NCI-H1417 (cell line): ENCODE data around the gene ABCG1.
A peak's percentile ranks its signal among the peaks of the same experiment; 100 is the strongest.

Source experiments
- DNase-seq, 3 experiments: peaks; one replicate each; lab custom pipeline; 2025; lab: John Stamatoyannopoulos, UW

The ABCG1 gene

GRCh38 chr21:42271065-42271464 lies 52.1 kb downstream of the ABCG1 start:
- no peak for DNase-seq

GRCh38 chr21:42272109-42272962 lies 53.4 kb downstream of the ABCG1 start:
- no peak for DNase-seq

GRCh38 chr21:42272984-42273600 lies 54.2 kb downstream of the ABCG1 start:
- DNase-seq, result no peak

- DNase-seq, result no peak
Measured at GRCh38 chr21:42276076-42276475, 57.1 kb downstream of the ABCG1 start.

- DNase-seq, result peak in 1 of 3 experiments; percentile 42
Measured at GRCh38 chr21:42276526-42277154, 57.7 kb downstream of the ABCG1 start.

GRCh38 chr21:42277593-42277992 lies 58.7 kb downstream of the ABCG1 start:
- DNase-seq, result no peak

- DNase-seq, result no peak
Measured at GRCh38 chr21:42278451-42279149, 59.7 kb downstream of the ABCG1 start.

GRCh38 chr21:42279341-42279871 lies 60.5 kb downstream of the ABCG1 start:
- DNase-seq, result no peak

- no peak for DNase-seq
Measured at GRCh38 chr21:42279888-42280287, 60.9 kb downstream of the ABCG1 start.

GRCh38 chr21:42280356-42281180 lies 61.6 kb downstream of the ABCG1 start:
- no peak for DNase-seq

GRCh38 chr21:42281181-42281680 lies 62.3 kb downstream of the ABCG1 start:
- DNase-seq, result no peak

GRCh38 chr21:42282021-42282420 lies 63.1 kb downstream of the ABCG1 start:
- DNase-seq, result no peak

GRCh38 chr21:42282715-42283114 lies 63.8 kb downstream of the ABCG1 start:
- no peak for DNase-seq

- DNase-seq, result no peak
Measured at GRCh38 chr21:42285569-42286245, 66.8 kb downstream of the ABCG1 start.

- DNase-seq, result no peak
Measured at GRCh38 chr21:42286416-42286815, 67.5 kb downstream of the ABCG1 start.

GRCh38 chr21:42287193-42288083 lies 68.5 kb downstream of the ABCG1 start:
- no peak for DNase-seq

- DNase-seq, result no peak
Measured at GRCh38 chr21:42288962-42289361, 70.0 kb downstream of the ABCG1 start.

- DNase-seq, result no peak
Measured at GRCh38 chr21:42289926-42290325, 71.0 kb downstream of the ABCG1 start.

- no peak for DNase-seq
Measured at GRCh38 chr21:42290505-42290904, 71.6 kb downstream of the ABCG1 start.
